ENCODE measurements around the gene RBP3. TPM values are rescaled to one million over a fixed set of nuclear protein-coding genes. Genes with fewer than 3 reads are reported as not detected.

RBP3 gene
- total RNA-seq, 2 experiments from 2014 or later, result not detected

DNA sequence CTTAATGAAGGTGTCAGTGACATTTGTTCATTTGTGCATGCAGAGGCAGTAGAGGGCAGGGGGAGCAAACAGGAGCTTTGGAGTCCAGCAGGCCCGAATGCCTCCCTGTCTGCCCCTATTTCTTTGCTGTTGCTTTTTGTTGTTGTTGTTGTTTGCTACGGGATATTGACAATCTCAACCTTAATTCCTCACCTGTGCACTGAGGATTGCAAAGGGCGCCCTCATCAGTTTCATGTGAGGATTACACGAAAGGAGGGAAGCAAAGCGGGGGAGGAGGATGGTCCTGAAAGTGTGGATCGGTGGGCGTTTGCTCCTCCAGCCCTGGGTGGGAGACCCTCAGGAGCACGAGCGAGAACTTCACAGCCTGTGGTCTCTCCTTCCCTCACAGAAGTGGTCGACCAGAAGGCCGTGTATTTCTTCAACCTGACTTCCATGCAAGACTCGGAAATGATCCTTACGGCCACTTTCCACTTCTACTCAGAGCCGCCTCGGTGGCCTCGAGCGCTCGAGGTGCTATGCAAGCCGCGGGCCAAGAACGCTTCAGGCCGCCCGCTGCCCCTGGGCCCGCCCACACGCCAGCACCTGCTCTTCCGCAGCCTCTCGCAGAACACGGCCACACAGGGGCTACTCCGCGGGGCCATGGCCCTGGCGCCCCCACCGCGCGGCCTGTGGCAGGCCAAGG, 38.6 kb upstream of the RBP3 start:
- H3K27ac Mint-ChIP-seq, result no peak overlapping the region
- H3K4me1 Mint-ChIP-seq (ENCODE audit: low read depth), result peaks cover 18% of the 10 kb centered on the region
- no peaks in the 10 kb centered on the region for H3K9me3 Mint-ChIP-seq (ENCODE audit: insufficient read depth)
- DNase-seq (peak; percentile 25), ATAC-seq (no peak)
- H3K36me3 Mint-ChIP-seq (ENCODE audit: low read depth), result no peaks in the 10 kb centered on the region
- no peak overlapping the region for H3K4me3 Mint-ChIP-seq
- POLR2A ChIA-PET, result no interaction called here
- no peaks in the 10 kb centered on the region for H3K27me3 Mint-ChIP-seq (ENCODE audit: low read depth)
- CTCF ChIA-PET, result interaction anchor here (0.6 to 9.4 kb wide), 3 partner anchors 85 to 262 kb away, joined by 3 to 238 read pairs (median 3); no protein-coding TSS in a partner anchor

DNA sequence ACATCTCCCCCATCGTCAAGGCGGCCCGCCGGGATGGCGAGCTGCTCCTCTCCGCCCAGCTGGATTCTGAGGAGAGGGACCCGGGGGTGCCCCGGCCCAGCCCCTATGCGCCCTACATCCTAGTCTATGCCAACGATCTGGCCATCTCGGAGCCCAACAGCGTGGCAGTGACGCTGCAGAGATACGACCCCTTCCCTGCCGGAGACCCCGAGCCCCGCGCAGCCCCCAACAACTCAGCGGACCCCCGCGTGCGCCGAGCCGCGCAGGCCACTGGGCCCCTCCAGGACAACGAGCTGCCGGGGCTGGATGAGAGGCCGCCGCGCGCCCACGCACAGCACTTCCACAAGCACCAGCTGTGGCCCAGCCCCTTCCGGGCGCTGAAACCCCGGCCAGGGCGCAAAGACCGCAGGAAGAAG, 38.1 kb upstream of the RBP3 start:
- no peak for DNase-seq
- ATAC-seq, result no peak
- Mint-ChIP-seq H3K4me1 (ENCODE audit: low read depth) (peaks cover 18% of the 10 kb centered on the region), H3K27me3 (ENCODE audit: low read depth) (no peaks in the 10 kb centered on the region), H3K27ac (no peak overlapping the region), H3K9me3 (ENCODE audit: insufficient read depth) (no peaks in the 10 kb centered on the region), H3K36me3 (ENCODE audit: low read depth) (no peaks in the 10 kb centered on the region), H3K4me3 (no peak overlapping the region)
- POLR2A ChIA-PET, result interaction anchor here (2.3 kb wide), 1 partner anchor 144 kb away, joined by 8 read pairs; no protein-coding TSS in a partner anchor
- CTCF ChIA-PET, result interaction anchor here (1.1 to 9.4 kb wide), 3 partner anchors 144 to 263 kb away, joined by 3 to 238 read pairs (median 15); no protein-coding TSS in a partner anchor

DNA sequence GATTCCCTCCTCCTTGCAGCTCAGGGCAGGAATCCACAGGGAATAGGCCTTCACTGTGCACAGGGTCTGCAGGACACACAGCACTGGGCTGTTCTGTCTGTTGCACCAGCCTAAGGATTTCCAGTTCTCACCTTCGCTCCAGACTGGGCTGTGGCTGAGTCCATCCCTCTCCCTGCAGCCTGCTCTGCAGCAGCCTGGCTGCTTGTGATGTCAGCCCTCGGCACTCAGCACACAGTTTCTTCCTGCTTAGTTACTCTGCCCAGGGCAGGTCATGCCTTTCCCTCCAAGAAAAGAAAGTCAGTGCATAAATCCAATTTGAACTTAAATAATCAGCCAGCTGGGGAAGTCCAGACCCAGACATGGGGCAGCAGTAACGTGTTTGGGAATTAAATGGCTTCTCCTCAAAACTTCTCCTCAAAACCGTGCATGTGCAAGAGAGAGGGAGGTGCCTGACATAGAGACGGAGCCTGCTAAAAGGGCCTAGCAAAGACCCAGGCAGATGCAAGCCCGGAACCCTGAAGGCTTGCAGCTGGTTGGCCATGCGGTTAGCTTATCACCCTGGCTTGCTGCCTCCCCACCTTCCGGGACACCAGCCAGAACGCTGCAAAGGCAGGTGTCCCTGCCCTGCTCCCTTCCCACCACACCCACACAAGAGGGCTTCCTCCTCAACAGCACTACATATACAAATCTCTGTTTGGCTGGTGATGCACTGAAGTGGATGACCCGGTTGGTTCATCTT, 36.8 kb upstream of the RBP3 start:
- peak overlapping the region; percentile 86 for H3K27ac Mint-ChIP-seq
- H3K36me3 Mint-ChIP-seq (ENCODE audit: low read depth), result no peaks in the 10 kb centered on the region
- POLR2A ChIA-PET, result interaction anchor here (1.7 to 2.3 kb wide), 2 partner anchors 145 to 263 kb away, joined by 8 to 14 read pairs; no protein-coding TSS in a partner anchor
- no peaks in the 10 kb centered on the region for H3K9me3 Mint-ChIP-seq (ENCODE audit: insufficient read depth)
- DNase-seq, result peak; percentile 77
- peak overlapping the region; percentile 54 for H3K4me3 Mint-ChIP-seq
- H3K27me3 Mint-ChIP-seq (ENCODE audit: low read depth), result no peaks in the 10 kb centered on the region
- CTCF ChIA-PET, result interaction anchor here (0.6 to 9.4 kb wide), 55 partner anchors 8 to 318 kb away, joined by 3 to 238 read pairs (median 5); partner anchors contain the start of gene GDF10
- ATAC-seq, result peak; percentile 83
- peaks cover 18% of the 10 kb centered on the region for H3K4me1 Mint-ChIP-seq (ENCODE audit: low read depth)

DNA sequence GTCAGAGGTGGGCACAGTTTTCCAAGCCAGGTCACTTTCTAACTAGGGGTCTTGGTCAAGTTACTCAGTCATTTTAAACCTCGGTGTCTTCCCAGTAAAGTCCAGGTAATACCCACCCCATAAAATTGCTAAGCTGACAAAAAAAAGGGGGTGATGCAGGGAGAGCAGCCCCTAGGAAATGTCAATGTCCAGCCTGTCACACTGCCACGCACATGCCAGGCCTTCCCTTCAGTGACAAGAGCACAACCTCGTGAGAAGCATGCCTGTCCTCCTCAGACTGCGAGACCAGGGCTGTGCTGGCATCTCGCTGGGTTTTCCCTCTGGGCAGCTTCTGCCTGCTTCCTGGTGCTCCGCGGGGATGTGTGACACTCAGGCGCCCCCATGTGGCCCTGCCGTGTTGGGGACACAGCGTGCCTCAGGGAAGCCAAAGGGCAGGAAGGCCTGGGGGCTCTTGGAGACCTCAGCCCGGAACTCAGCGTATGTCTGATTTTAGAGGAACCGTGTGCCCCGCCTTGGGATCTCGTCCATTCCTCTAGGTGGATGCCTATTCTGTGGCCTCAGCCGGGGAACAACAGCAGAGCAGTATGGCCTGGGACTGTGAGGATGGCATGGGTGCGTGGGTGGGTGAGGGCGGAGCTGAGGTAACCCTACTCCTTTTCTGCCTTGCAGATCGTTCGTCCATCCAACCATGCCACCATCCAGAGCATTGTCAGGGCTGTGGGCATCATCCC, 36.1 kb upstream of the RBP3 start:
- ATAC-seq (peak; percentile 90), DNase-seq (peak; percentile 89)
- Mint-ChIP-seq H3K27ac (peak overlapping the region; percentile 86), H3K9me3 (ENCODE audit: insufficient read depth) (no peaks in the 10 kb centered on the region), H3K4me3 (peak overlapping the region; percentile 54), H3K27me3 (ENCODE audit: low read depth) (no peaks in the 10 kb centered on the region), H3K4me1 (ENCODE audit: low read depth) (peaks cover 18% of the 10 kb centered on the region), H3K36me3 (ENCODE audit: low read depth) (no peaks in the 10 kb centered on the region)
- CTCF ChIA-PET, result interaction anchor here (0.8 to 9.4 kb wide), 56 partner anchors 8 to 319 kb away, joined by 3 to 238 read pairs (median 5); partner anchors contain the start of gene GDF10
- POLR2A ChIA-PET, result interaction anchor here (1.7 to 2.3 kb wide), 2 partner anchors 146 to 264 kb away, joined by 8 to 14 read pairs; no protein-coding TSS in a partner anchor

DNA sequence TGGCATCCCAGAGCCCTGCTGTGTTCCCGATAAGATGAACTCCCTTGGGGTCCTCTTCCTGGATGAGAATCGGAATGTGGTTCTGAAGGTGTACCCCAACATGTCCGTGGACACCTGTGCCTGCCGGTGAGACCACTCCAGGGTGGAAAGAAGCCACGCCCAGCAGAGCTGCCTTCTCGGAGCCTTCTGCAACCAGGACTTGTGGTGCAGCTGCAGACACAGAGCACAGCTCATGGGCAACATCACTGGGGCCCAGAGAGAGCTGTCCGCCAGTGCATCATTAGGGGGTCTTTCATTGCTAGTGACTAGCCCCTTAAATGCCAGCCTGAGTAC, 35.5 kb upstream of the RBP3 start:
- ChIA-PET POLR2A (interaction anchor here (1.7 kb wide), 1 partner anchor 264 kb away, joined by 14 read pairs; no protein-coding TSS in a partner anchor), CTCF (interaction anchor here (0.9 to 9.4 kb wide), 16 partner anchors 9 to 320 kb away, joined by 3 to 238 read pairs (median 6); no protein-coding TSS in a partner anchor)
- Mint-ChIP-seq H3K4me1 (ENCODE audit: low read depth) (peaks cover 18% of the 10 kb centered on the region), H3K4me3 (no peak overlapping the region), H3K27ac (no peak overlapping the region), H3K27me3 (ENCODE audit: low read depth) (no peaks in the 10 kb centered on the region), H3K9me3 (ENCODE audit: insufficient read depth) (no peaks in the 10 kb centered on the region), H3K36me3 (ENCODE audit: low read depth) (no peaks in the 10 kb centered on the region)
- ATAC-seq (no peak), DNase-seq (no peak)

DNA sequence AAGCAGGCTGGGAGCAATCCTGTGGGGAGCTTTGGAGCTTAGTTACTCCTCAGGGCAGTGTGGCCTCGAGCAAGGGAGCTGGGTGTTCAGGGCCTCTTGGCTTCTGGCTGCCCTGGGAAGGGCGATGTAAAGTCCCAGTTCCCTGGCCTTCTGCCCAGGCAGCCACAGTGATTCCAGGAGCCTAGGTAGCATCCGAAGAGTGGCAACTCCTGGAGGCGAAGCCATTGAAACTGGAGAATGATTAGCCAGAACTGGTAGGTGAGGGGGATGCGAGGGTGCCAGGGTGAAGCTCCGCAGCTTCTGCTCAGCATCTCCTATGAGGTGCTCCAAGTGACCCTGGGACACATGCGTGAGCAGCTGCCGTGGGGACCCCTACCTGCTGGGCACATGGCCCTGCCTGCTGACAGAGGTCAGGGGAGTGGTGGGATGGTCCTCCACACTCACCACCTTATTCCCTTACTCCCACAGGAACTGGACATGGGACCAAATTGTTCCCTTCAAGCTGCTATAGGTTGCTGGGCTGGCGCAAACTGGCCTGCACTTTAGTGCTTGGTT, 33.7 kb upstream of the RBP3 start:
- no peak for DNase-seq
- CTCF ChIA-PET, result interaction anchor here (0.9 to 9.4 kb wide), 4 partner anchors 26 to 289 kb away, joined by 3 to 238 read pairs (median 26); no protein-coding TSS in a partner anchor
- Mint-ChIP-seq H3K27ac (no peak overlapping the region), H3K36me3 (ENCODE audit: low read depth) (no peaks in the 10 kb centered on the region), H3K4me1 (ENCODE audit: low read depth) (peaks cover 18% of the 10 kb centered on the region), H3K4me3 (no peak overlapping the region), H3K9me3 (ENCODE audit: insufficient read depth) (no peaks in the 10 kb centered on the region), H3K27me3 (ENCODE audit: low read depth) (peaks cover 3% of the 10 kb centered on the region)
- ATAC-seq, result no peak
- POLR2A ChIA-PET, result no interaction called here

DNA sequence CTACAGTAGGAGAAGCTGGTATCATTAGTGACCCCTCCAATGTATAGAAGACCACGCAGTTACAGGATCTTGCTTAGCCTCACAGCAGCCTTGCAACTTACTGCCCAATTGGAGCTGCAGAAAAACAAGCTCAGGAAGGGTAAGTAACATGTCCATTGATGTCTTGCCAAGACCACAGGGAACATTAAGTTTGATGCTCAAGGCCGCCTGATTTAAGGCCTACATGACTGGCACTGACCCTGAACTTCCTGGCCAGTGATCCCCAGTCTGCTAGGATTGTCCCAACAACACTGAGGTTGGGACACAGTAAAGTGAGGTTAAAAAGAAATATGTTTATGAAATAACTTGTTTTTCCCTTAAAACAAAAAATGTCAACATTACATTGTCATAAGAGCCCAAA, 32.7 kb upstream of the RBP3 start:
- ChIA-PET POLR2A (interaction anchor here (0.7 kb wide), 1 partner anchor 268 kb away, joined by 3 read pairs; no protein-coding TSS in a partner anchor), CTCF (interaction anchor here (1.2 to 9.4 kb wide), 3 partner anchors 268 to 291 kb away, joined by 3 to 238 read pairs (median 8); no protein-coding TSS in a partner anchor)
- no peak overlapping the region for H3K27ac Mint-ChIP-seq
- DNase-seq, result no peak
- no peak for ATAC-seq
- H3K9me3 Mint-ChIP-seq (ENCODE audit: insufficient read depth), result no peaks in the 10 kb centered on the region
- no peaks in the 10 kb centered on the region for H3K36me3 Mint-ChIP-seq (ENCODE audit: low read depth)
- H3K27me3 Mint-ChIP-seq (ENCODE audit: low read depth), result peaks cover 3% of the 10 kb centered on the region
- H3K4me3 Mint-ChIP-seq, result no peak overlapping the region
- peaks cover 18% of the 10 kb centered on the region for H3K4me1 Mint-ChIP-seq (ENCODE audit: low read depth)

DNA sequence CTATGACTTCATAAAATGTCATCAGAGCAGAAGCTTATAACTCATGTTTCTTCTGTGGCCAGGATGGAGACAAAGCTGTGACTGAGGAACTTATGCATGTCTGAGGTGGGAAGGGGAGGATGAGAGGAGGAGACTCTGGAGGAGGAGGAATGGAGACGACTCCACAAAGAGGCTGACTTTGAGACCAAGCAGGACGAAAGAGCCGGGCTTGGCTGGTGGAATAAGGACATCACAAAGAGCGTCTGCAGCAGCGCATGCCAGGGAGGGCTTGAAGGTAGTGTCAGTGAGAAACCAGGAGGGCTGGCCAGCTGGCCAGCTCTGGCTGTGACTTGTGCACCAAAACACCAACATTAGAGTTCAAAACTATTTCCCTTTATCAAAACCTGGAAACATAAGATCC, 32.0 kb upstream of the RBP3 start:
- ChIA-PET POLR2A (no interaction called here), CTCF (interaction anchor here (1.2 to 9.4 kb wide), 3 partner anchors 269 to 292 kb away, joined by 3 to 238 read pairs (median 8); no protein-coding TSS in a partner anchor)
- H3K4me1 Mint-ChIP-seq (ENCODE audit: low read depth), result peaks cover 12% of the 10 kb centered on the region
- no peaks in the 10 kb centered on the region for H3K9me3 Mint-ChIP-seq (ENCODE audit: insufficient read depth)
- no peak for DNase-seq
- ATAC-seq, result no peak
- peaks cover 6% of the 10 kb centered on the region for H3K27me3 Mint-ChIP-seq (ENCODE audit: low read depth)
- no peak overlapping the region for H3K4me3 Mint-ChIP-seq
- no peaks in the 10 kb centered on the region for H3K36me3 Mint-ChIP-seq (ENCODE audit: low read depth)
- H3K27ac Mint-ChIP-seq, result no peak overlapping the region

DNA sequence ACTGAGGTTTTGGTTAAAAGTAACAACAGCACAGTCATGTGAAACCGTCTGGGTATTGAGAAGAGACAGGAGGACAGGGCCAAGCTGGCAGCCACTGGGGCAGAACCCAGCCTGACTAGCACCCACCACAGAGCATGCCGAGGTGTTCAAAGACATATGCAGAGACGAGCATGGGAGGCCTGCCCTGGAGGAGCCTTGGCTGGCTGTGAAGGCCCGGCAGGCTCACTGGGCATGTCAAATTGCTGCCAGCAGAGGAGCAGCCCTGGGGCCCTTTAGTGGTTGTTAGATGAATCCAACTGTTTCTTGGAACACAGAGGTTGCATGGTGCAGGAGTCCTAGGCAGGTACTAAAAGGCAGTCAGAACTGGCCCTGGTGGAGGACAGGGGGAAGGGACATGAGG, 30.9 kb upstream of the RBP3 start:
- Mint-ChIP-seq H3K9me3 (ENCODE audit: insufficient read depth) (no peaks in the 10 kb centered on the region), H3K27me3 (ENCODE audit: low read depth) (peaks cover 8% of the 10 kb centered on the region), H3K36me3 (ENCODE audit: low read depth) (no peaks in the 10 kb centered on the region)

DNA sequence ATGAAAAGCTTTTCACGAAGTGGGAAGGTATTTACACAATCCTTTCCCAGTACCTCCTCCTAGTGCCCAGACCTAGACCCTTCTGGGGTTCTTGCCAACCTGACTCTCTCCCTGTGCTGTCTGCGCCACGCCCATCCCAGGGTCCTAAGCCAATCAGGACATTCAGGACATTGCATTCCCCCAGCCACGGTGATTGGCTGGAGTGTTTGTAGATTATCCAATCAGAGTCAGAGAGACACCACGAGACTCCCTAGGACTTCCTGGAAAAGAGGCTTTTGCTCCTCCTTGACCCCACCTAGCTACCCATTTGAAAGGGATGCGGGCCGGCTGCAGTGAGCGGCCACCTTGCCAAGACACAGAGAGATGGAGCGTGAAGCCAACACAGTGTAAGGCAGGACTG, 29.5 kb upstream of the RBP3 start:
- H3K4me3 Mint-ChIP-seq, result no peak overlapping the region
- POLR2A ChIA-PET, result no interaction called here
- DNase-seq (no peak), ATAC-seq (no peak)
- CTCF ChIA-PET, result interaction anchor here (0.7 kb wide), 1 partner anchor 271 kb away, joined by 3 read pairs; no protein-coding TSS in a partner anchor
- peaks cover 8% of the 10 kb centered on the region for H3K27me3 Mint-ChIP-seq (ENCODE audit: low read depth)
- no peaks in the 10 kb centered on the region for H3K4me1 Mint-ChIP-seq (ENCODE audit: low read depth)
- no peaks in the 10 kb centered on the region for H3K36me3 Mint-ChIP-seq (ENCODE audit: low read depth)
- H3K9me3 Mint-ChIP-seq (ENCODE audit: insufficient read depth), result no peaks in the 10 kb centered on the region
- no peak overlapping the region for H3K27ac Mint-ChIP-seq

More for the DNA sequence above, 30.9 kb upstream of the RBP3 start:
- ChIA-PET POLR2A (no interaction called here), CTCF (no interaction called here)
- no peak overlapping the region for H3K4me3 Mint-ChIP-seq
- no peak for ATAC-seq
- peaks cover under 1% of the 10 kb centered on the region for H3K4me1 Mint-ChIP-seq (ENCODE audit: low read depth)
- no peak for DNase-seq
- H3K27ac Mint-ChIP-seq, result no peak overlapping the region

DNA sequence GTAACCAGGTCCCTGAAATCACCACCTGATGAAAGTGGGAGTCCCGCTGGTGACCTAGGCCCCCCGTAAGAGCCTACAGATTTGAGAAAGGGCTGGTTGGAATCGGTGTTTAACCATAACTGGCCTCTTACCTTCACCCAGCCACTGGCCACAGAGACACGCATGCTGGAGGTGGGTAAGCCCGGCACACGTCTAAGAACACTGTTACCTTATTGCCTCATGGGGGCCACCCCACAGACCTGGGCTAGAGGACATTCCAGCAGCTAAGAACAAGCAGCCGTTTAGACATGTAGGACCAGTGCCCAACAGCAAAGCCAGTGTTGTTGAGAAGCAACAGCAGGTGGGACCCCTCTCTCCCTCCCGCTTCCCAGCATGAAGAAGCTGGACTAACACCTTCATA, 28.4 kb upstream of the RBP3 start:
- peaks cover 8% of the 10 kb centered on the region for H3K27me3 Mint-ChIP-seq (ENCODE audit: low read depth)
- no peaks in the 10 kb centered on the region for H3K9me3 Mint-ChIP-seq (ENCODE audit: insufficient read depth)
- H3K4me3 Mint-ChIP-seq, result no peak overlapping the region
- DNase-seq, result no peak
- H3K27ac Mint-ChIP-seq, result no peak overlapping the region
- no peaks in the 10 kb centered on the region for H3K36me3 Mint-ChIP-seq (ENCODE audit: low read depth)
- CTCF ChIA-PET, result interaction anchor here (1.1 kb wide), 2 partner anchors 8 to 141 kb away, joined by 3 to 4 read pairs; no protein-coding TSS in a partner anchor
- ATAC-seq, result no peak
- POLR2A ChIA-PET, result no interaction called here
- no peaks in the 10 kb centered on the region for H3K4me1 Mint-ChIP-seq (ENCODE audit: low read depth)
